ENCODE results near the gene DRAXIN.

DNA sequence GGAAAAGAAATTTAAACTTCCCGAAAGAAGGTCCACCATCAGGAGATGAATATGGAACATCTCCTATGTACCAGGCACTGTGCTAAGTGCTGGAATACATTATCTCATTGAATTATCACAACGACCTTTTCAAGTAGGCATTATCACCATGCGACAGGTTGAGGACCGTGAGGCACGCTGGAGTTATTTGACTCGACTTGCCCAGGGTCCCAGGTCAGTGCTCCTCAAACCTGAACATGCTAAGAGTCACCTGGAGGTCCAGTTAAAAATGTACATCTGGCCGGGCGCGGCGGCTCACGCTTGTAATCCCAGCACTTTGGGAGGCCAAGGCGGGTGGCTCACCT is 28.5 kb downstream of the DRAXIN start:
- TF ChIP-seq, protein P1, sequence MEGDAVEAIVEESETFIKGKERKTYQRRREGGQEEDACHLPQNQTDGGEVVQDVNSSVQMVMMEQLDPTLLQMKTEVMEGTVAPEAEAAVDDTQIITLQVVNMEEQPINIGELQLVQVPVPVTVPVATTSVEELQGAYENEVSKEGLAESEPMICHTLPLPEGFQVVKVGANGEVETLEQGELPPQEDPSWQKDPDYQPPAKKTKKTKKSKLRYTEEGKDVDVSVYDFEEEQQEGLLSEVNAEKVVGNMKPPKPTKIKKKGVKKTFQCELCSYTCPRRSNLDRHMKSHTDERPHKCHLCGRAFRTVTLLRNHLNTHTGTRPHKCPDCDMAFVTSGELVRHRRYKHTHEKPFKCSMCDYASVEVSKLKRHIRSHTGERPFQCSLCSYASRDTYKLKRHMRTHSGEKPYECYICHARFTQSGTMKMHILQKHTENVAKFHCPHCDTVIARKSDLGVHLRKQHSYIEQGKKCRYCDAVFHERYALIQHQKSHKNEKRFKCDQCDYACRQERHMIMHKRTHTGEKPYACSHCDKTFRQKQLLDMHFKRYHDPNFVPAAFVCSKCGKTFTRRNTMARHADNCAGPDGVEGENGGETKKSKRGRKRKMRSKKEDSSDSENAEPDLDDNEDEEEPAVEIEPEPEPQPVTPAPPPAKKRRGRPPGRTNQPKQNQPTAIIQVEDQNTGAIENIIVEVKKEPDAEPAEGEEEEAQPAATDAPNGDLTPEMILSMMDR (conservative IDR thresholded peaks at IDR 0.05; ENCODE audit: low read depth, low read length): no peak
- no peak for TF ChIP-seq EZH2 (IDR thresholded peaks at IDR 0.05; ENCODE audit: borderline replicate concordance, low read depth, low read length, poor library complexity, severe bottlenecking)
